ENCODE measurements around the gene GRM7. TPM values are rescaled to one million over a fixed set of nuclear protein-coding genes. Genes with fewer than 3 reads are reported as not detected.

The GRM7 gene
- total and polyA plus RNA-seq, 10 donors, result 0.02 to 0.20 (median 0.14) TPM; not detected in 7

DNA sequence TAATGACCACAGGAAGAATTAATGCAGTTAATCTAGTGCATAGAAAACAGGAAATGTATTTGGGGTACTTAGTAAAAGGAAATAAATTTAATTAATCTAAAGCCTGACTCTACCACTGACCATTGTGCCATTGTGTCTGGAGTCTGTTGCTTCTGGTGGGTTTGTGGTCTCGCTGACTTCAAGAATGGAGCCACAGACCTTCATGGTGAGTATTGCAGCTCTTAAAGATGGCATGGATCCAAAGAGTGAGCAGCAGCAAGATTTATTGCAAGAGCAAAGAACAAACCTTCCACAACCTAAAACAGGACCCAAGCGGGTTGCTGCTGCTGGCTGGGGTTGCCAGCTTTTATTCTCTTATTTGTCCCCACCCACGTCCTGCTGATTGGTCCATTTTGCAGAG is 929.2 kb downstream of the GRM7 start:
- H3K36me3 ChIP-seq, result no peaks in the 10 kb centered on the region
- DNase-seq, result no peak
- TF ChIP-seq POLR2AphosphoS5 (IDR thresholded peaks at IDR 0.05) (no peak), POLR2A (IDR thresholded peaks at IDR 0.05) (no peak)
- intact Hi-C loops (cut with DNase I; ENCODE audit: low total_unique reads), result no loop called here
- no peaks in the 10 kb centered on the region for H3K4me1 ChIP-seq
- no peaks in the 10 kb centered on the region for H3K9me3 ChIP-seq
- H3K4me3 ChIP-seq, result no peak overlapping the region
- 56 to 70% (median 64%) methylated on average over 3 of the region's 3 CpGs for WGBS, 5 donors
- no peak overlapping the region for H3K27ac ChIP-seq
- H3K27me3 ChIP-seq (replicated peaks in 1 of 7), result no peaks in the 10 kb centered on the region
